Measurements from ENCODE around the gene NAA80. TPM values are rescaled to one million over a fixed set of nuclear protein-coding genes. Genes with fewer than 3 reads are reported as not detected.

NAA80 gene
- total and polyA plus RNA-seq, 2 of the 8 experiments (the other 6 are each of a cell fraction or from before 2014, with no cell fraction given) = 11.3 to 16.7 TPM

GRCh38 chr3:50302095-50303012 is 3.1 kb upstream of the NAA80 start (continued):
- TF ChIP-seq, protein P1, sequence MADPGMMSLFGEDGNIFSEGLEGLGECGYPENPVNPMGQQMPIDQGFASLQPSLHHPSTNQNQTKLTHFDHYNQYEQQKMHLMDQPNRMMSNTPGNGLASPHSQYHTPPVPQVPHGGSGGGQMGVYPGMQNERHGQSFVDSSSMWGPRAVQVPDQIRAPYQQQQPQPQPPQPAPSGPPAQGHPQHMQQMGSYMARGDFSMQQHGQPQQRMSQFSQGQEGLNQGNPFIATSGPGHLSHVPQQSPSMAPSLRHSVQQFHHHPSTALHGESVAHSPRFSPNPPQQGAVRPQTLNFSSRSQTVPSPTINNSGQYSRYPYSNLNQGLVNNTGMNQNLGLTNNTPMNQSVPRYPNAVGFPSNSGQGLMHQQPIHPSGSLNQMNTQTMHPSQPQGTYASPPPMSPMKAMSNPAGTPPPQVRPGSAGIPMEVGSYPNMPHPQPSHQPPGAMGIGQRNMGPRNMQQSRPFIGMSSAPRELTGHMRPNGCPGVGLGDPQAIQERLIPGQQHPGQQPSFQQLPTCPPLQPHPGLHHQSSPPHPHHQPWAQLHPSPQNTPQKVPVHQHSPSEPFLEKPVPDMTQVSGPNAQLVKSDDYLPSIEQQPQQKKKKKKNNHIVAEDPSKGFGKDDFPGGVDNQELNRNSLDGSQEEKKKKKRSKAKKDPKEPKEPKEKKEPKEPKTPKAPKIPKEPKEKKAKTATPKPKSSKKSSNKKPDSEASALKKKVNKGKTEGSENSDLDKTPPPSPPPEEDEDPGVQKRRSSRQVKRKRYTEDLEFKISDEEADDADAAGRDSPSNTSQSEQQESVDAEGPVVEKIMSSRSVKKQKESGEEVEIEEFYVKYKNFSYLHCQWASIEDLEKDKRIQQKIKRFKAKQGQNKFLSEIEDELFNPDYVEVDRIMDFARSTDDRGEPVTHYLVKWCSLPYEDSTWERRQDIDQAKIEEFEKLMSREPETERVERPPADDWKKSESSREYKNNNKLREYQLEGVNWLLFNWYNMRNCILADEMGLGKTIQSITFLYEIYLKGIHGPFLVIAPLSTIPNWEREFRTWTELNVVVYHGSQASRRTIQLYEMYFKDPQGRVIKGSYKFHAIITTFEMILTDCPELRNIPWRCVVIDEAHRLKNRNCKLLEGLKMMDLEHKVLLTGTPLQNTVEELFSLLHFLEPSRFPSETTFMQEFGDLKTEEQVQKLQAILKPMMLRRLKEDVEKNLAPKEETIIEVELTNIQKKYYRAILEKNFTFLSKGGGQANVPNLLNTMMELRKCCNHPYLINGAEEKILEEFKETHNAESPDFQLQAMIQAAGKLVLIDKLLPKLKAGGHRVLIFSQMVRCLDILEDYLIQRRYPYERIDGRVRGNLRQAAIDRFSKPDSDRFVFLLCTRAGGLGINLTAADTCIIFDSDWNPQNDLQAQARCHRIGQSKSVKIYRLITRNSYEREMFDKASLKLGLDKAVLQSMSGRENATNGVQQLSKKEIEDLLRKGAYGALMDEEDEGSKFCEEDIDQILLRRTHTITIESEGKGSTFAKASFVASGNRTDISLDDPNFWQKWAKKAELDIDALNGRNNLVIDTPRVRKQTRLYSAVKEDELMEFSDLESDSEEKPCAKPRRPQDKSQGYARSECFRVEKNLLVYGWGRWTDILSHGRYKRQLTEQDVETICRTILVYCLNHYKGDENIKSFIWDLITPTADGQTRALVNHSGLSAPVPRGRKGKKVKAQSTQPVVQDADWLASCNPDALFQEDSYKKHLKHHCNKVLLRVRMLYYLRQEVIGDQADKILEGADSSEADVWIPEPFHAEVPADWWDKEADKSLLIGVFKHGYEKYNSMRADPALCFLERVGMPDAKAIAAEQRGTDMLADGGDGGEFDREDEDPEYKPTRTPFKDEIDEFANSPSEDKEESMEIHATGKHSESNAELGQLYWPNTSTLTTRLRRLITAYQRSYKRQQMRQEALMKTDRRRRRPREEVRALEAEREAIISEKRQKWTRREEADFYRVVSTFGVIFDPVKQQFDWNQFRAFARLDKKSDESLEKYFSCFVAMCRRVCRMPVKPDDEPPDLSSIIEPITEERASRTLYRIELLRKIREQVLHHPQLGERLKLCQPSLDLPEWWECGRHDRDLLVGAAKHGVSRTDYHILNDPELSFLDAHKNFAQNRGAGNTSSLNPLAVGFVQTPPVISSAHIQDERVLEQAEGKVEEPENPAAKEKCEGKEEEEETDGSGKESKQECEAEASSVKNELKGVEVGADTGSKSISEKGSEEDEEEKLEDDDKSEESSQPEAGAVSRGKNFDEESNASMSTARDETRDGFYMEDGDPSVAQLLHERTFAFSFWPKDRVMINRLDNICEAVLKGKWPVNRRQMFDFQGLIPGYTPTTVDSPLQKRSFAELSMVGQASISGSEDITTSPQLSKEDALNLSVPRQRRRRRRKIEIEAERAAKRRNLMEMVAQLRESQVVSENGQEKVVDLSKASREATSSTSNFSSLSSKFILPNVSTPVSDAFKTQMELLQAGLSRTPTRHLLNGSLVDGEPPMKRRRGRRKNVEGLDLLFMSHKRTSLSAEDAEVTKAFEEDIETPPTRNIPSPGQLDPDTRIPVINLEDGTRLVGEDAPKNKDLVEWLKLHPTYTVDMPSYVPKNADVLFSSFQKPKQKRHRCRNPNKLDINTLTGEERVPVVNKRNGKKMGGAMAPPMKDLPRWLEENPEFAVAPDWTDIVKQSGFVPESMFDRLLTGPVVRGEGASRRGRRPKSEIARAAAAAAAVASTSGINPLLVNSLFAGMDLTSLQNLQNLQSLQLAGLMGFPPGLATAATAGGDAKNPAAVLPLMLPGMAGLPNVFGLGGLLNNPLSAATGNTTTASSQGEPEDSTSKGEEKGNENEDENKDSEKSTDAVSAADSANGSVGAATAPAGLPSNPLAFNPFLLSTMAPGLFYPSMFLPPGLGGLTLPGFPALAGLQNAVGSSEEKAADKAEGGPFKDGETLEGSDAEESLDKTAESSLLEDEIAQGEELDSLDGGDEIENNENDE (IDR thresholded peaks at IDR 0.05; ENCODE audit: insufficient replicate concordance, low read length) = no peak
- no peak for TF ChIP-seq SAP30 (IDR thresholded peaks at IDR 0.05; ENCODE audit: insufficient read depth, insufficient replicate concordance, low read length)
- TF ChIP-seq POLR2A (IDR thresholded peaks at IDR 0.05; ENCODE audit: control extremely low read depth in 1 of 2, low read depth in 2 of 2, low read length in 2 of 2) = no peak
- TF ChIP-seq SP4 (IDR thresholded peaks at IDR 0.05; ENCODE audit: low read length) = no peak
- no peak for TF ChIP-seq RBBP5 (IDR thresholded peaks at IDR 0.05; ENCODE audit: borderline replicate concordance, low read depth, low read length)
- TF ChIP-seq EP300 (IDR thresholded peaks at IDR 0.05; ENCODE audit: borderline replicate concordance in 1 of 2, low read depth in 2 of 2, low read length in 2 of 2) = no peak
- no peak for TF ChIP-seq MAFK (IDR thresholded peaks at IDR 0.05; ENCODE audit: low read depth, low read length)
- TF ChIP-seq RXRA (IDR thresholded peaks at IDR 0.05; ENCODE audit: insufficient read depth, low read depth, low read length) = no peak
- TF ChIP-seq KDM5A (IDR thresholded peaks at IDR 0.05; ENCODE audit: low read length) = no peak

All from H1 (cell line).